GM18907 (cell line): ENCODE results near the gene TSEN15.
"Not testable (repeated sequence)": the region's sequence is repeated elsewhere in the genome, so short reads cannot be mapped to it uniquely, and the experiment has no call there.

Source experiments
- ATAC-seq: cut with Tn5 transposase; IDR thresholded peaks from one replicate; pipeline ENCODE4 v1.9.1; 2021; ENCODE audit warnings: mild to moderate bottlenecking, moderate library complexity; ENCODE audit not compliant: unreplicated experiment

TSEN15 gene

DNA sequence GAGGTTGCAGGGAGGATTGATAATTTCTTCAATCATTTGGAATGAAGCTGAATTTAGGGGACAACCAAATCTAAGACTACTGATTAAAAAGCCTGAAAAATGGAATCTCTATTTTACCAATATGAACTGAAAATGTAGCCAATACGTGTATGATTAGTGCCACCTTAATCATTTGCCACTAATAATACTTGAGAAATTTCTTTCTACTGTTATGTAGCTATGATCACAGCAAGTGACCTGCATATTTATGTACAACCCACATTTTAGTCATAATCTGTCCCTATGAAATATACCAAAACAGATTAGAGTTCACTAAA is 20.5 kb upstream of the TSEN15 start:
- no peak for ATAC-seq

DNA sequence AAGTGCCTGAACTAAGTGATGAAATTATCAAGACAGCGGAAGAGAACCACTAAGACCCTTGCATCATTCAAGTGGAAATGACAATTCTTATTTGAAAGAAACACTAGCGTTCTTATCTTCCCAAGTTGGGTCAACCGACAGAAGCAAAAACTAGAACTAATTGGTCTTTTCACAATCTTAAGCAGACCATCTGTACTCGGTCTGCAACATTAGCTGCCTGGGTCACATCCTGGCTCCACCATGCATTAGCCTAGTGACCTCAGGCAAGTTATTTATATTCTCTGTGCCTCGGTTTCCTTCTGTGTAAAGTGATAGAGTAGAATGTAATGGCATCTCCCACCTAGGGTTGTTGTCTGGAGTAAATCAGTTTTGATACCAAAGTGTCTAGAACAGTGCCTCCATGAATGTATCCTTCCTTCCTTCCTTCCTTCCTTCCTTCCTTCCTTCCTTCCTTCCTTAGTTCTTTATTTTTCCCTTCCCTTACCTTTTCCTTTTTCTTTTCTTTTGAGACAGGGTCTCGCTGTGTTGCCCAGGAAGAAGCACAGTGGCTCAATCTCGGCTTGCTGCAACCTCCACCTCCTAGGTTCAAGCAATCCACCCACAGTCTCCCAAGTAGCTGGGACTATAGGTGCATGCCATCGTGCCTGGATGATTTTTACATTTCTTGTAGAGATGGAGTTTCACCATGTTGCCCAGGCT is 20.0 kb upstream of the TSEN15 start:
- ATAC-seq, result no peak

DNA sequence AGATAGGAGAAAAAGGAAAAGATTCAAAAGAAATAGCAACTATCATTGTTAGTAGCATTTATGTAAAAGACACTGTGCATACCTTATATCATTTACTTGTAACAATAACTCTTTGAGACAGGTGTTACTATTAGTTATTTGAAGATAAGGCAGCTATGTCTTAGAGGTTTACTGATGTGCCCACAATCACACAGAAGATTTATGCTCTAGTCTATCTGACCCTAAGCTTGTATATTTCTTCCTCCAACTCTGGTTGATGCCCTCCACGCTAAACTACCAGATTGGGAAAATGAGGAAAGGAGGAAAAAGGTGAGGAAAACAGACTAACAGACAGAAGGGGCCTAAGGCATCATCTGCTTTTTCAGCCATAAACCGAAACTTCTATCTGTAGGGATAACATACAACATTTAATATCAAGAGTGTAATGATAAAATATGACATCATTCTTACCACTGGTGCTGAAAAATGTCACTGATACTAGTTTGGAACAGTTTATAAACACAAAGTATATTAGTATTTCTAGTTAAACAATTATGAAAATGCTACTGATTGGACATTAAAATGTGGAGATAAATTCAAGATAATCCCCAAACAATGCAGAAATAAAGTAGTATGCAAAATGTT is 19.1 kb upstream of the TSEN15 start:
- ATAC-seq, result no peak

DNA sequence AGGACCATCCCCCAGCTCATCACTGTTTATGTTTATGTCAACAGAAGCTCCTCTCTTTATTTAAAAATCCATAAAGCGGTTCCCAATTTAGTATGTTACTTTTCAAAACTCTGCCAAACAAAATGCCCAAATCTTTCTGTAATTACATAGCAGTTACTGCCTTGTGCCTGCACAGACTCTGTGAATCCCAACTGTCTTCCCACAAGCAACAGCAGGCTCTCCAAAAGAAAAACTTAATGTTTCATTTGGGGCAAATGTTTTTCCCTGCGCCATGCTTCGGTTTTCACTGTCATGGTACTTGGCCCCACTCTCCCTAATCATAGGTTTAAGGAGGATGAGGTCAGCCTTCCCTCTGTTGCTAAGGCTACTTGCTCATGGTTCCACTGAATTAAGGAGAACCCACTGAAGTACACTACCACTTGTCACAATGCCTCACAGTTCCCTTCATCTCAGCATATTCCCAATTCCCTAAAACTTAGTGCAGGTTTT is 18.6 kb upstream of the TSEN15 start:
- ATAC-seq, result no peak

DNA sequence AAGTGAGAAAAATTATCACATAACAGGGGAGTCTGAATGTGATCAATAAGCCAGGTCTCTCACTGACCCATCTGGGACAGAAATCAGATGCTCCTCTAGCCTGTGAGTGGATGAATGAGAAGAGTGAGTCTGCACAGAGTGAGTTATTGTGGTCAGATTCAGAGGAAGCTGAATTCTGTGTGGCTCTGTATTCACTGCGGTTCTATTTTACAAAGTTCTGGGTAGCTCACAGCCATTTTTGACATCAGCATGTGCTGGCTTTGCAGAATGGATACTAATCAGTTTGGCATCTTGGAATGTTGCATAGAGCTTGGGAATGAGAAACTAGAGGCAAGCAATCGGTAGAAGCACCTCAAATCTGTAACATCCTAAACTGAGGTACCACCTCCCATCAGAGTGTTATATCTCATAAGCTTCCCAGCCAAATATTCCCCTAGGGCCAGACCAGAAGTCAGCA is 17.8 kb upstream of the TSEN15 start:
- no peak for ATAC-seq

DNA sequence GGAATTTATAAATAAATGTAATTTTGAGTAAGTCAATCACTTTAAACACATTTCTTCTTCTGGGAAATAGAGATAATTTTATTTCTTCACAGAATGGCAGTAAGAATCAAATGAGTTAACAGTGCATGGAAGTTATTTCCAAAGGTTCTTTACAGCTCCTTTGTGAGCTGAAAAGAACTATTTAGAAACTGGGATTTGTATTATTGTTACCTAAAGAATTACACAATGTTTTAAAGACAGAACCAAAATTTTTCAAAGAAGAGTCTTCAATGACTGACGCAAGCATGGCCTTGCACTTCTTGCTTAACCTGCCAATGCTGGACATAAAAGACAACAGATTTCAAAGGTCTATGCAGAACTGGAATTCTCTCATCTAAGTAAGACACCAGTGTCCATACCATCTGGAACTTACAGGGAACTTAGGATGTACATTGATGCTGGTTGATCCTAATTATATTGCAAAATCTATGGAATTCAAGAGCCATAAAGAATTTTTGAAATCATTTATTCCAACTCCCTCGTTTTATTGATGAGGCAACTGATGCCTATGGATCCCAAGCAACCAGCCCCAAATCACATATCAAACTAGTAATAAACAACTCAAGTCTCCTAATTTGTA is 16.7 kb upstream of the TSEN15 start:
- no peak for ATAC-seq

DNA sequence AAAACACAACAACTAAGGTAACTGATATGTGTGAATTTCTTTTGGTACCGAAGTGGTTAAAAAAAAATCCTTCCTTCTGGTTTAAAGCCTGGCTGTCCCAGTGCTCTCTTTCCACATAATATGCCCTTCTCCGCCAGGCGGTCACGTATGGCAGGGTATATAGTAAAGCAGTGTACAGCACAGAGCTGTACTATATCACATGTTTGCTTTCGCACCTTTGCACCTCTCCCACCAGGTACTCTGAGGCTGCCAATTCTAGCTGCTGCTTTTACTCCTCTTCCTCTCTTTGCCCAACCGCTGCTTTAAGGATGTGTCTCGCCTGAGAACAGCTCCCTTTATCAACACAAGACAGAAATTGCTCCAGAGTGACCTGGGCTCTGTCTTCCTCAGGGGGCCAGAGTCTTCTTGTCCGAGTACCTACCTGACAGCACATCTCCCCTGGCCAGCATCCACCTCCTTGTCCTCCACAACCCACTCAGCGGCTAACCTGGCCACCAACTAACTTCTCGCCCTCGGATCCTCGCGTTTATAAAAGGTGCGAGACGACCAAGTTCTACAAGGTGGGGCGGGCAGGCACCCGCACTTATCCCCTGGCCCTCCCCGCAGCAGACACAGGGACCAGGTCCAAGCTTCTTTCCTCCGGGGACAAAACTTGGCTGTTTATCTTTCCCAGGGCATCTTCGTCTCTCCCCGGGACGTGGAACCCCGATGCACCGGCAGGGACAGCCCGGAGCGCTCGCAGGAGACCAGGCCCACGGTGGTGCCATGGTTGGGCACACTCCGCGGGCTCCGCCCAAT is 15.6 kb upstream of the TSEN15 start:
- no peak for ATAC-seq

DNA sequence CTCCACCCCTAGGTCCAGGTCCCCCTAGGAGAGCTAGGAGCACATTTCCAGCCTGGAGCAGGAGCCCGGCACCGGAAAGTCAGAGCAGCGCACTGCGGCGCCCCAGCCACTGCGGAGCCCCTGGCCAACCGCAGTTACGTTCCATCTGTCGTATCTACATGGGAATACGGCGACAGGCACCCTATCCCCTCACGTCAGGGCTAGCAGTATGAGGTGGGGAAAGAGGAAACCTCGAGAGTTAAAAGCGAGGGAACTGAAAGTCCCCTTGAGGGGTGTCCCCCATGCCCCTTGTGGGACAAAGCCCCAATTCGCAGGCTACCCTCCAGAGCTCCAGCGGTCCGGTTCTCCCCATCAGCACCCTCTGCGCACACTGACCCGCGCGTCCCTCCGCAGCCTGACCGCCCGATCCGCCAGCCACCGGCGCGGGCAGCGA is 15.0 kb upstream of the TSEN15 start:
- peak; percentile 27 for ATAC-seq

- no peak for ATAC-seq
These were observed 13.5 kb upstream of the TSEN15 start for GRCh38 chr1:184037849-184038591.

DNA sequence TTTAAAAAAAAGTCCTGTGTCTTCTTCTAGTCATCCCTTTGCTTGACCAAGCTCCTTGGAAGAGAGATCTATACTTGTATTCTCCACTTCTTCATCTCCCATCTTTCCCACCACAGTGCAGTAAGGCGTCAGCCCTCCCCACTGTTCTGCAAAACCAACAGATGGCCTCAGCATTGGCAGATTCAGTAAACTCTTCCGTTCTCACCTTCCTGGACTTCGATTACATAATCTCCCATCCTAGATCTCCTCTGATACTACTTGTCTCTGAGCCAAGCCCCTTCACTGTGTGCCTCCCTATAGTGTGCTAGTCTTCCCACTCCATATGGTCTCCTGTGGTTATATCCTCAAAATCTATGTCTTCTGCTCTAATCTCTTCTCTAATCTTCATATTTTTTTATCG is 12.4 kb upstream of the TSEN15 start:
- ATAC-seq, result no peak

DNA sequence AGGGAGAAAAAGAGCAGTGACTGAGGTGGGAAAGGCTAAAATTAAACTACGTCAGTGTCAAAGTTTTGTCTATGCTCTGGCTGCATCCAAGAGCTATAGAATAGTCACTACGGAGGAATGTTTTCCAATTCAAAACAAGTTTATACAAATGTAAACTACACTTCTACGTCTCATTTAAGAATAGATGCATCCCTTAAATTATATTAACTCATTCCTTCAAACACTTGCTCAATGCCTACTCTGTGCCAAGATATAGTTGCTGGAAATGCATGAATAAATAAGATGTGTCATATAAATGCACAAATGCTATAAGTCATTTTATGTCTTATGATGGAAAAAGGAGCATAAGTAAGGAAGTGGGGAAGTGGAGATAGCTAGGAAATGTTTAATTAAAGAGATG is 9.8 kb upstream of the TSEN15 start:
- ATAC-seq, result no peak

DNA sequence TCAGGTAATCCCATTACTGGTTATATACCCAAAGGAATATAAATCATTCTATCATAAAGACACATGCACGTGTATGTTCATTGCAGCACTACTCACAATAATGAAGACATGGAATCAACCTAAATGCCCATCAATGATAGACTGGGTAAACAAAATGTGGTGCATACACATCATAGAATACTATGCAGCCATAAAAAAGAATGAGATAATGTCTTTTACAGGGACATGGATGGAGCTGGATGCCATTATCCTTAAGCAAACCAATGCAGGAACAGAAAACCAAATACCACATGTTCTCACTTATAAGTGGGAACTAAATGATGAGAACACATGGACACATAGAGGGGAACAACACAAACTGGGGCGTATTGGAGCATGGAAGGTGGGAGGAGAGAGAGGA is 8.2 kb upstream of the TSEN15 start:
- ATAC-seq, result not testable (repeated sequence)

DNA sequence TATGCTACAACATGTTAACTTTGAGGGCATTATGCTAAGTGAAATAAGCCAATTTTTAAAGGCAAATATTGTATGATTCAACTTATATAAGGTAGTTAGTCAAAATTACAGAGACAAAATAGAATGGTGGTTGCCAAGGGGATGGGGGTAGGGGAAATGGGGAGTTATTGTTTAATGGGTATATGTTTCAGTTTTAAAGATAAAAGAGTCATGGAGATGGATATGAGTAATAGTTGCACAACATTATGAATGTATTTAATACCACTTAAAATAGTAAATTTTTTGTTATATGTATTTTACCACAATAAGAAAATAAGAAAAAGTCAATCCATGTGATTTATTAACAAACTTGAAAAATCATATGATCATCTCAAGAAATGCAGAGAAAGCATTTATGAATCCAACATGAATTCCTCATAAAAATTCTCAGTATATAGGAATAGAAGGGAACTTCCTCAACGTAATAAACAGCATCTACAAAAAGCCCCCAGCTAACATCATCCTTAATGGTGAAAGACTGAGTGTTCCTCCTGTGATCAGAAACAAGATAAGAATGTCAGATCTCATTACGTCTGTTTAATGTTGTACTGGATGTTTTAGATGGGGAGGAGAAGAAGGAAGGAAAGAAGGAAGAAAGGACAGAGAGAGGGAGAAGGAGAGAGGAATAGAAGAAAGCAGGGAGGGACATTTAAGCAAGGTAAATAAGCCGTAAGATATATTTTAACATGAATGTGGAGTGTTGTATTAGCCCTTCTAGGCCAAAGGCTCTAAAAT is 6.7 kb upstream of the TSEN15 start:
- ATAC-seq, result no peak

DNA sequence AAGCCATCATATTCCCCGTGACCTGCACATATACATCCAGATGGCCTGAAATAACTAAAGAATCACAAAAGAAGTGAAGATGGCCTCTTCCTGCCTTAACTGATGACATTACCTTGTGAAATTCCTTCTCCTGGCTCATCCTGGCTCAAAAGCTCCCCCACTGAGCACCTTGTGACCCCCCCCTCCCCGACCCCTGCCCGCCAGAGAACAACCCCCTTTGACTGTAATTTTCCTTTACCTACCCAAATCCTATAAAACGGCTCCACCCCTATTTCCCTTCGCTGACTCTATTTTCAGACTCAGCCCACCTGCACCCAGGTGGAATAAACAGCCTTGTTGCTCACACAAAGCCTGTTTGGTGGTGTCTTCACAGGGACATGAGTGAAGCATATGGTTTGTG is 4.0 kb upstream of the TSEN15 start:
- not testable (repeated sequence) for ATAC-seq

DNA sequence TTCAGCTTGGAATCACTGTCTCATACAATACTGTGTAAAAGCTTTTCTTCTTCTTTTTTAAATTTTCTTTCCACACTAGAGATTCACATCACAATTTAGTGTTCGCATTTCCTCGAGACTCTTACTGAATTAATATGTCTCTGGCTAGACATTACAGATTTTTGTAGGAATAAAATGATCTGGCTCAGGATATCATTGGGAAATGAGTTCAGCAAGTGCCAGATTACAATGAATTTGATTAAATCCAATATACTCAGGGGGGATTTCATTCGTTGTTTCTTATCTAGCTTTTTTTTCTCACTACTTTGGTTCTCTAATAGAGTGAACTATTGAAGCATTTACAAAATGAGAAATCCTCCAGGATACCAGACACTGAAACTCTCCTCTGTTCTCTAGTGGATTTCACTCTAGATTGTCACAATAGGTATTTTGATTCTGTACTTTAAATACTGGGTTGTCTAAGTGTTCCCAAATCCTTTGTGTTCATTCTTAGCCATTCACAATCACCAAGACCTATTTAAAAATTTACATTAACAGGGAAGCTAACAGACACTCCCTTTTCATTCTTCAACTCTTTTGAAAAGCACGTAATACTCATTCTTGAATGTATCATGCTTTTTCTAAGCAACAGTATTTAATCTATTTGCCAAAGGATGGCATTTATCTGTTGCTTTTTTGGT is 2.8 kb upstream of the TSEN15 start:
- no peak for ATAC-seq

- no peak for ATAC-seq
These were observed 2.2 kb upstream of the TSEN15 start for GRCh38 chr1:184049291-184049690.

DNA sequence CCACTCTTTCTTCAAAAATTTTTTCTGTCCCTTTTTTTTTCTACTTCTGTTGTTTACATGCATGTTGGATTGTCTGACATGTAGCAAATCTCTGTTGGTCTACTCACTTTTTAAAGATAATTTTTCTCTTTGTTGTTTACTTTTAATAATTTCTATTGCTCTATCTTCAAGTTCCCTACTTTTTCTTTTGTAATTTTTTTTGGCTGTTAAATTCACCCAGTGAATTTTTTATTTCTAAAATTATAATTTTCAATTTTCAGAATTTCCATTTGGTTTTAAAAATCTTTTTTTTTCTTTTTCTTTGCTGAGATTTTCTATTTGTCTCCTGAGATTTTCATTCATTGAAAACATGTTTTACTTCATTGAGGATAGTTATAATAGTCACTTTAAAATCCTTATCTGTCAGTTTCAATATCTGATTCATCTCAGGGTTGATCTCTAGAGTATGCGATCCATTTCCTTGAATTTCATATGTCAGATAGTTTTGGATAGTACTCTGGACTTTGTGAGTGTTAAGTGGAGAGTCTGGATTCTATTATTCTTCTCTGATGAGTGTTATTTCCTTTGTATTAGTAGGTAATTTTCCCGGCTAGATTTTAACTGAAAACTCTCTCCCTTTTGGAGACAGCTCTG is 1.6 kb upstream of the TSEN15 start:
- no peak for ATAC-seq

GRCh38 chr1:184050636-184051035 is 894 bp upstream of the TSEN15 start:
- no peak for ATAC-seq

DNA sequence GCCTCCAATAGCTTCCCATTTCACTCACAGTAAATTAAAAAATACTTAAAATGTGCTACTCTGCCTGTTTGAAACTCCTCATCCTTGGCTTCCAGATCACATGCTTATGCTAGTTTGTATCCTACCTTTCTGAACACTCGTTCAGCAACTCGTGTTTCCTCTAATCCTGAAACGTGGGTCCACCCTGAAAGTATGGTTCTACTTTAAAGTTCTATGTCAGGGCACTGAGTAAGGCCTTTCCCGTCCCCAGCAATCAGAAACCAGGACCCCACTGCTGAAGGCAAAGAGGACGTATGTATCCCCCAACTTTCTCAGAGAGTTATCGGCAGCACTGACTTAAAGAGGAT is 419 bp upstream of the TSEN15 start:
- no peak for ATAC-seq
